Neural progenitor cell (in vitro differentiated cells): ENCODE measurements around the gene TWIST2.

Experiments
- EZH2 ChIP-seq: fragments of 200-600 bp; sonication (generic); IDR thresholded peaks from 2 replicates; pipeline ENCODE4 v1.6.1; 2017; ENCODE audit warnings: antibody characterized with exemption, mild to moderate bottlenecking, moderate library complexity
- EZH2phosphoT487 ChIP-seq: fragments of 200-600 bp; sonication (generic); IDR thresholded peaks from 2 replicates; pipeline ENCODE4 v1.6.1; 2017; ENCODE audit warnings: antibody characterized with exemption
- TF ChIP-seq, protein P1 (sequence below): fragments of 200-600 bp; sonication (generic); IDR thresholded peaks from 2 replicates; pipeline ENCODE4 v1.5.1; 2017; ENCODE audit warnings: antibody characterized with exemption, mild to moderate bottlenecking

DNA sequence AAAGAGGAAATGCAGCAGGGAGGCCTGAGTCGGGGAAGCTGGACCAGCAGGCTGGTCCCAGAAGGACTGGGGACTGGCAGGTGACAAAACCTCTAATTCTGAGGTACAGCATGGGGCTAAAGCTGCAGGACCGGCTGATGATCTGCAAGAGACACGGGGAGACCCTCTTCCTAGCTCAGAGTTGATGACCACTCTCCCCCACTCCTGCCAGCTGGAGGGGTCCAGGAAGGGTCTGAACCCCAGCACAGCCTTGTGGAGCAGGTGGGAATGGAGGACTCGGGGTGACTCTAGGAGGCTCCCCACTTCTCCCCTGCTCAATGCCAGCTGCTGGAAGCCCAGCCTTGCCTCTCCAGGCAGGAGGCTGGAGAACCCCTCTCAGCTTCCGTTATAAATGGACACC lies 67.7 kb downstream of the TWIST2 start:
- TF ChIP-seq, protein P1, sequence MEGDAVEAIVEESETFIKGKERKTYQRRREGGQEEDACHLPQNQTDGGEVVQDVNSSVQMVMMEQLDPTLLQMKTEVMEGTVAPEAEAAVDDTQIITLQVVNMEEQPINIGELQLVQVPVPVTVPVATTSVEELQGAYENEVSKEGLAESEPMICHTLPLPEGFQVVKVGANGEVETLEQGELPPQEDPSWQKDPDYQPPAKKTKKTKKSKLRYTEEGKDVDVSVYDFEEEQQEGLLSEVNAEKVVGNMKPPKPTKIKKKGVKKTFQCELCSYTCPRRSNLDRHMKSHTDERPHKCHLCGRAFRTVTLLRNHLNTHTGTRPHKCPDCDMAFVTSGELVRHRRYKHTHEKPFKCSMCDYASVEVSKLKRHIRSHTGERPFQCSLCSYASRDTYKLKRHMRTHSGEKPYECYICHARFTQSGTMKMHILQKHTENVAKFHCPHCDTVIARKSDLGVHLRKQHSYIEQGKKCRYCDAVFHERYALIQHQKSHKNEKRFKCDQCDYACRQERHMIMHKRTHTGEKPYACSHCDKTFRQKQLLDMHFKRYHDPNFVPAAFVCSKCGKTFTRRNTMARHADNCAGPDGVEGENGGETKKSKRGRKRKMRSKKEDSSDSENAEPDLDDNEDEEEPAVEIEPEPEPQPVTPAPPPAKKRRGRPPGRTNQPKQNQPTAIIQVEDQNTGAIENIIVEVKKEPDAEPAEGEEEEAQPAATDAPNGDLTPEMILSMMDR, result no peak
- no peak for TF ChIP-seq EZH2
- TF ChIP-seq EZH2phosphoT487, result no peak
